ENCODE results near the gene ZNF106.

DNA sequence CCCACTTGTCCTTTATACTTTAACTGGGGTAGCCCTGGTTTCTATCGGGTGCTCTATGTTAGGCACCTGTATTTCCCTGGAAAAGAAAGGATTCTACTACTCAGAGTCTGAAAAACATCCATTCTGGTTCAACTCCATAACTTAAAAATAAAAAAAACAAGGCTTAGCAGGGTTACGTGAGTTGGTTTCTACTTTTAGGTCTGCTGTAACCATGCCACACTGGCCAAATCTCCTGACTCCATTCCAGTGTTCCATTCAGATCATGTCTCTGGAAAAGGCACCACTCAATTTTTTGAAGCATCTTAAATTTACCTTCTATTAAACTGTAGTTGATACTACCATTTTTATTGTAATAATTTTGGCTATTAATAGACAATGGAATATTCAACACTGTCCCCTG is 69.6 kb downstream of the ZNF106 start:
- TF ChIP-seq POLR2A (IDR thresholded peaks at IDR 0.05): no peak
- TF ChIP-seq, protein P1, sequence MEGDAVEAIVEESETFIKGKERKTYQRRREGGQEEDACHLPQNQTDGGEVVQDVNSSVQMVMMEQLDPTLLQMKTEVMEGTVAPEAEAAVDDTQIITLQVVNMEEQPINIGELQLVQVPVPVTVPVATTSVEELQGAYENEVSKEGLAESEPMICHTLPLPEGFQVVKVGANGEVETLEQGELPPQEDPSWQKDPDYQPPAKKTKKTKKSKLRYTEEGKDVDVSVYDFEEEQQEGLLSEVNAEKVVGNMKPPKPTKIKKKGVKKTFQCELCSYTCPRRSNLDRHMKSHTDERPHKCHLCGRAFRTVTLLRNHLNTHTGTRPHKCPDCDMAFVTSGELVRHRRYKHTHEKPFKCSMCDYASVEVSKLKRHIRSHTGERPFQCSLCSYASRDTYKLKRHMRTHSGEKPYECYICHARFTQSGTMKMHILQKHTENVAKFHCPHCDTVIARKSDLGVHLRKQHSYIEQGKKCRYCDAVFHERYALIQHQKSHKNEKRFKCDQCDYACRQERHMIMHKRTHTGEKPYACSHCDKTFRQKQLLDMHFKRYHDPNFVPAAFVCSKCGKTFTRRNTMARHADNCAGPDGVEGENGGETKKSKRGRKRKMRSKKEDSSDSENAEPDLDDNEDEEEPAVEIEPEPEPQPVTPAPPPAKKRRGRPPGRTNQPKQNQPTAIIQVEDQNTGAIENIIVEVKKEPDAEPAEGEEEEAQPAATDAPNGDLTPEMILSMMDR (IDR thresholded peaks at IDR 0.05): no peak

Measured in right lobe of liver (tissue), 4 donors.